IMR-90 (cell line): ENCODE data around the gene ADAMTSL1. TPM values are rescaled to one million over a fixed set of nuclear protein-coding genes. Genes with fewer than 3 reads are reported as not detected.

Source experiments
- ATAC-seq: fragments of 200-7000 bp; cut with Tn5 transposase; 2 replicates; pipeline ENCODE4 v1.9.1; 2020; ENCODE audit warnings: low read depth, mild to moderate bottlenecking, moderate library complexity
- BruUV-seq: library from RNA; stranded (reverse); fragments of 400-500 nt; replicated peaks from 2 replicates; lab custom pipeline; 2021; lab: Mats Ljungman, UMichigan
- CTCF ChIA-PET: fragments of 300-600 bp; formaldehyde crosslinking; extraction: SDS; loops from one replicate; lab custom pipeline; 2021; ENCODE audit warnings: antibody characterized with exemption; lab: Yijun Ruan, JAX
- POLR2A ChIA-PET: fragments of 300-600 bp; sonication (Branson Sonifier 250); formaldehyde crosslinking; loops from one replicate; lab custom pipeline; 2022; ENCODE audit warnings: antibody characterized with exemption; ENCODE audit not compliant: unreplicated experiment; lab: Charles Lee
- DNase-seq: peaks from one replicate; pipeline ENCODE4 v3.0.0; 2013
- H2AFZ ChIP-seq: replicated peaks from 2 replicates; pipeline ENCODE3; 2013; ENCODE audit warnings: low read length, mild to moderate bottlenecking; ENCODE audit not compliant: poor library complexity
- H2AK5ac ChIP-seq: 2 replicates; pipeline ENCODE4 v1.6.1; 2013; ENCODE audit warnings: low read depth, low read length, inconsistent platforms
- H2AK9ac ChIP-seq: replicated peaks from 2 replicates; pipeline ENCODE3; 2013; ENCODE audit warnings: mild to moderate bottlenecking, low read depth, low read length, moderate library complexity; ENCODE audit not compliant: poor library complexity
- H2BK120ac ChIP-seq: 2 replicates; pipeline ENCODE4 v1.6.1; 2013; ENCODE audit warnings: low read depth, low read length, inconsistent platforms
- H2BK15ac ChIP-seq: 3 replicates; pipeline ENCODE4 v1.6.1; 2013; ENCODE audit warnings: low read depth, low read length, inconsistent platforms
- H2BK20ac ChIP-seq: 2 replicates; pipeline ENCODE4 v1.6.1; 2013; ENCODE audit warnings: low read depth, mild to moderate bottlenecking, inconsistent platforms, low read length, moderate library complexity
- H2BK5ac ChIP-seq: 2 replicates; pipeline ENCODE4 v1.6.1; 2013; ENCODE audit warnings: mild to moderate bottlenecking, low read depth, low read length, inconsistent platforms; ENCODE audit not compliant: poor library complexity, severe bottlenecking
- H3K14ac ChIP-seq: replicated peaks from 2 replicates; pipeline ENCODE4 v1.6.1; 2013; ENCODE audit warnings: low read depth, low read length, inconsistent platforms
- H3K18ac ChIP-seq: 2 replicates; pipeline ENCODE4 v1.6.1; 2013; ENCODE audit warnings: low read depth, low read length, control low read depth
- H3K23ac ChIP-seq: 2 replicates; pipeline ENCODE4 v1.6.1; 2013; ENCODE audit warnings: low read depth, low read length, inconsistent platforms
- H3K27ac ChIP-seq: 2 replicates; pipeline ENCODE4 v1.5.1; 2013; ENCODE audit warnings: mild to moderate bottlenecking, control low read depth, low read length; ENCODE audit not compliant: insufficient read depth
- H3K27me3 ChIP-seq: 2 replicates; pipeline ENCODE4 v1.6.1; 2013; ENCODE audit warnings: low read length; ENCODE audit not compliant: control insufficient read depth, insufficient read depth
- H3K36me3 ChIP-seq: 2 replicates; pipeline ENCODE4 v1.6.1; 2013; ENCODE audit warnings: low read length, mixed read lengths; ENCODE audit not compliant: control insufficient read depth, insufficient read depth
- H3K4ac ChIP-seq: 2 replicates; pipeline ENCODE4 v1.6.1; 2013; ENCODE audit warnings: low read depth, low read length, inconsistent platforms
- H3K4me1 ChIP-seq: 2 replicates; pipeline ENCODE4 v1.6.1; 2013; ENCODE audit warnings: low read length, mixed read lengths; ENCODE audit not compliant: control insufficient read depth, insufficient read depth
- H3K4me2 ChIP-seq: 2 replicates; pipeline ENCODE4 v1.6.1; 2013; ENCODE audit warnings: low read depth, mild to moderate bottlenecking, control low read depth, low read length, moderate library complexity
- H3K4me3 ChIP-seq: 2 replicates; pipeline ENCODE4 v1.5.1; 2013; ENCODE audit warnings: low read depth, mild to moderate bottlenecking, control low read depth, low read length, moderate library complexity; ENCODE audit not compliant: insufficient read depth
- H3K56ac ChIP-seq: 2 replicates; pipeline ENCODE4 v1.6.1; 2013; ENCODE audit warnings: low read length, inconsistent platforms; ENCODE audit not compliant: insufficient read depth; ENCODE audit errors: extremely low read depth
- H3K79me1 ChIP-seq, 2 experiments: 2 replicates each; pipeline ENCODE4 v1.6.1; 2013; ENCODE audit warnings: low read length in 2 of 2, inconsistent platforms in 1 of 2, low read depth in 1 of 2
- H3K9ac ChIP-seq: 2 replicates; pipeline ENCODE4 v1.6.1; 2013; ENCODE audit warnings: low read depth, low read length, control low read depth
- H3K9me1 ChIP-seq: 2 replicates; pipeline ENCODE4 v1.6.1; 2013; ENCODE audit warnings: low read length, inconsistent platforms; ENCODE audit not compliant: insufficient read depth
- H3K9me3 ChIP-seq: 2 replicates; pipeline ENCODE4 v1.6.1; 2013; ENCODE audit warnings: low read length; ENCODE audit not compliant: control insufficient read depth, insufficient read depth
- H4K20me1 ChIP-seq: 2 replicates; pipeline ENCODE4 v1.6.1; 2013; ENCODE audit warnings: low read length, inconsistent platforms; ENCODE audit not compliant: insufficient read depth
- H4K5ac ChIP-seq: 2 replicates; pipeline ENCODE4 v1.6.1; 2013; ENCODE audit warnings: mild to moderate bottlenecking, low read depth, low read length, control low read depth
- H4K8ac ChIP-seq, 2 experiments: 2 replicates each; pipeline ENCODE4 v1.6.1; 2013; ENCODE audit warnings: low read depth in 2 of 2, low read length in 2 of 2, control low read depth in 1 of 2, inconsistent platforms in 1 of 2
- H4K91ac ChIP-seq: 2 replicates; pipeline ENCODE4 v1.6.1; 2013; ENCODE audit warnings: low read depth, low read length, inconsistent platforms; ENCODE audit not compliant: insufficient read depth
- BHLHE40 ChIP-seq: fragments of 150-350 bp; IDR thresholded peaks from 2 replicates; pipeline ENCODE4 v1.6.1; 2016; ENCODE audit warnings: mild to moderate bottlenecking, low read depth, low read length
- CEBPB ChIP-seq: IDR thresholded peaks from 2 replicates; pipeline ENCODE4 v1.6.1; 2012; ENCODE audit warnings: low read depth, low read length, improper control_type of control experiment
- CHD1 ChIP-seq: IDR thresholded peaks from 2 replicates; pipeline ENCODE4 v1.6.1; 2012; ENCODE audit warnings: low read depth, low read length, improper control_type of control experiment
- CTCF ChIP-seq: conservative IDR thresholded peaks from 2 replicates; pipeline ENCODE4 v1.5.1; 2012; ENCODE audit warnings: mild to moderate bottlenecking, low read depth, low read length, improper control_type of control experiment
- MAFK ChIP-seq: IDR thresholded peaks from 2 replicates; pipeline ENCODE4 v1.6.1; 2012; ENCODE audit warnings: low read depth, low read length, improper control_type of control experiment
- NFE2L2 ChIP-seq: fragments of 150-350 bp; IDR thresholded peaks from 2 replicates; pipeline ENCODE4 v1.6.1; 2016; ENCODE audit warnings: low read depth, mild to moderate bottlenecking, low read length
- POLR2A ChIP-seq: IDR thresholded peaks from 2 replicates; pipeline ENCODE4 v1.6.1; 2012; ENCODE audit warnings: mild to moderate bottlenecking, low read depth, low read length
- RAD21 ChIP-seq: IDR thresholded peaks from 2 replicates; pipeline ENCODE4 v1.6.1; 2012; ENCODE audit warnings: low read length, improper control_type of control experiment
- RFX5 ChIP-seq: IDR thresholded peaks from 2 replicates; pipeline ENCODE4 v1.8.0; 2012; ENCODE audit warnings: low read depth, mild to moderate bottlenecking, low read length, moderate library complexity
- SMC3 ChIP-seq: fragments of 150-350 bp; IDR thresholded peaks from 2 replicates; pipeline ENCODE4 v1.6.1; 2016; ENCODE audit warnings: low read depth, mild to moderate bottlenecking, antibody characterized with exemption, low read length, moderate library complexity
- USF2 ChIP-seq: fragments of 150-350 bp; IDR thresholded peaks from 2 replicates; pipeline ENCODE4 v1.6.1; 2017; ENCODE audit warnings: mild to moderate bottlenecking, antibody characterized with exemption, low read length, low read depth
- WGBS, 2 experiments: methylation state at CpG; one replicate each; pipeline versions ENCODE4 v1.1.5 to v1.1.7; 2013; ENCODE audit warnings: missing lambda C conversion rate in 2 of 2; ENCODE audit not compliant: insufficient read length in 1 of 2; ENCODE audit errors: extremely low coverage in 2 of 2; 5-methylcytosine and 5-hydroxymethylcytosine counted together
- dilution Hi-C: fragments of 300-500 bp; cut with HindIII; formaldehyde crosslinking; loops from one replicate; pipeline ENCODE4 v1.14.3; 2018; ENCODE audit warnings: low sequenced_read_pairs; ENCODE audit not compliant: unreplicated experiment
- in situ Hi-C: fragments of 300-500 bp; cut with MboI; formaldehyde crosslinking; loops from 3 replicates; pipeline ENCODE4 v1.14.3; 2019; ENCODE audit warnings: low sequenced_read_pairs, inconsistent platforms, mixed read lengths
- intact Hi-C: fragments of 100-400 bp; cut with micrococcal nuclease; formaldehyde crosslinking; loops from 2 replicates; pipeline ENCODE4 v1.10.0; 2022
- polyA plus RNA-seq, 3 experiments: library from polyadenylated mRNA; depleted of rRNA; stranded (reverse); fragments of >200 nt; gene quantifications; 2 replicates each; pipeline ENCODE4 v1.2.3, GENCODE V29; 2012; ENCODE audit warnings: low replicate concordance in 1 of 3
- total RNA-seq: library from RNA; depleted of rRNA; stranded (reverse); fragments of >200 nt; gene quantifications from 2 replicates; pipeline ENCODE4 v1.2.3, GENCODE V29; 2012

ADAMTSL1 gene
- total and polyA plus RNA-seq, 2 of the 4 experiments (the other 2 are of a cell fraction), result 38.2 to 62.2 TPM

GRCh38 chr9:18837402-18837801 is 363.4 kb downstream of the ADAMTSL1 start:
- Histone ChIP-seq H3K4me3 (no peak overlapping the region), H2BK15ac (no peak overlapping the region), H3K27ac (no peak overlapping the region), H4K8ac (no peak overlapping the region), H3K27me3 (no peaks in the 10 kb centered on the region), H3K14ac (no peak overlapping the region), H3K9me3 (no peaks in the 10 kb centered on the region), H3K18ac (no peak overlapping the region), H4K20me1 (no peaks in the 10 kb centered on the region), H2BK5ac (no peak overlapping the region), H2BK120ac (no peak overlapping the region), H4K5ac (no peak overlapping the region), H3K9me1 (no peaks in the 10 kb centered on the region), H3K79me1 (no peaks in the 10 kb centered on the region), H3K56ac (no peak overlapping the region), H3K4me1 (no peaks in the 10 kb centered on the region), H3K36me3 (no peaks in the 10 kb centered on the region), H2AK9ac (no peak overlapping the region), H2BK20ac (no peak overlapping the region), H4K91ac (no peak overlapping the region), H3K9ac (no peak overlapping the region), H2AK5ac (no peak overlapping the region), H3K4ac (no peak overlapping the region), H2AFZ (no peak overlapping the region), H3K4me2 (no peak overlapping the region), H3K23ac (no peak overlapping the region)
- ChIA-PET POLR2A (no interaction called here), CTCF (no interaction called here)
- dilution Hi-C loops, result no loop called here
- in situ Hi-C loops, result no loop called here
- no peak for DNase-seq
- BruUV-seq, result no TSS peak
- ATAC-seq, result no peak
- intact Hi-C loops, result no loop called here
- 86% methylated on average over 3 of the region's 5 CpGs; no CpG with 5 or more reads in 1 of the 2 experiments for WGBS, 2 experiments
- TF ChIP-seq POLR2A (no peak), NFE2L2 (no peak), RFX5 (no peak), RAD21 (no peak), CTCF (no peak), MAFK (no peak), CEBPB (no peak), USF2 (no peak), BHLHE40 (no peak), SMC3 (no peak), CHD1 (no peak)
